T-cell (primary cell): ENCODE results near the gene CCDC88C. TPM values are rescaled to one million over a fixed set of nuclear protein-coding genes. Genes with fewer than 3 reads are reported as not detected.

Experiments
- ATAC-seq, 4 experiments: fragments of 200-7000 bp in 3 of 4; fragments of 150-1000 bp in 1 of 4; cut with Tn5 transposase; replicated peaks in 1 of 4; 1 replicate in 3 of 4; 2 replicates in 1 of 4; pipeline ENCODE4 v1.10.0; 2021; ENCODE audit warnings: moderate library complexity in 3 of 4, mild to moderate bottlenecking in 2 of 4, moderate number of reproducible peaks in 1 of 4
- CTCF ChIA-PET, 2 donors: fragments of 300-600 bp; sonication (Branson Sonifier 250); formaldehyde crosslinking; loops; one replicate each; lab custom pipeline; 2022; ENCODE audit warnings: antibody characterized with exemption in 2 of 2; lab: Charles Lee
- POLR2A ChIA-PET, 2 donors: fragments of 300-600 bp; sonication (Branson Sonifier 250); formaldehyde crosslinking; loops; one replicate each; lab custom pipeline; 2022; ENCODE audit warnings: antibody characterized with exemption in 2 of 2; lab: Charles Lee
- DNase-seq, 35 experiments: peaks; one replicate each; pipeline versions ENCODE4 v3.0.0 to v3.0.0-alpha.2; 2013 to 2023
- H3K27ac ChIP-seq: one replicate; pipeline ENCODE4 v1.5.1; 2013; ENCODE audit warnings: low read length
- H3K27me3 ChIP-seq, 2 experiments: replicated peaks in 1 of 2; 1 replicate in 1 of 2; 2 replicates in 1 of 2; pipeline versions ENCODE4 v1.6.1 to v1.7.0; 2013; ENCODE audit warnings: low read length in 1 of 2, mixed read lengths in 1 of 2; ENCODE audit not compliant: control insufficient read depth in 2 of 2, insufficient read depth in 2 of 2; ENCODE audit errors: extremely low read depth in 1 of 2
- H3K36me3 ChIP-seq, 2 donors: 1 replicate in 1 of 2; 2 replicates in 1 of 2; pipeline versions ENCODE4 v1.6.1 to v1.7.0; 2013; ENCODE audit warnings: low read length in 1 of 2; ENCODE audit not compliant: control insufficient read depth in 2 of 2, insufficient read depth in 1 of 2; ENCODE audit errors: extremely low read depth in 1 of 2
- H3K4me1 ChIP-seq, 2 experiments: 1 replicate in 1 of 2; 2 replicates in 1 of 2; pipeline versions ENCODE4 v1.6.1 to v1.7.0; 2013; ENCODE audit warnings: low read length in 2 of 2, mixed read lengths in 1 of 2; ENCODE audit not compliant: insufficient read depth in 2 of 2, control insufficient read depth in 1 of 2; ENCODE audit errors: extremely low read depth in 1 of 2
- H3K4me3 ChIP-seq, 2 donors: 1 replicate in 1 of 2; 2 replicates in 1 of 2; pipeline versions ENCODE4 v1.5.1 to v1.7.0; 2013; ENCODE audit warnings: mild to moderate bottlenecking in 2 of 2, low read length in 1 of 2, moderate library complexity in 1 of 2; ENCODE audit not compliant: control insufficient read depth in 1 of 2; ENCODE audit errors: extremely low read depth in 1 of 2
- H3K9me3 ChIP-seq: 2 replicates; pipeline ENCODE4 v1.7.0; 2013
- H3K27ac Mint-ChIP-seq, 2 donors: one replicate each; pipeline ENCODE4 v1.8.0; 2020 to 2021; ENCODE audit warnings: mild to moderate bottlenecking in 2 of 2, mixed read lengths in 2 of 2
- H3K27me3 Mint-ChIP-seq, 2 donors: one replicate each; pipeline ENCODE4 v1.8.0; 2021 to 2022; ENCODE audit warnings: mixed read lengths in 2 of 2
- H3K36me3 Mint-ChIP-seq: one replicate; pipeline ENCODE4 v1.8.0; 2021; ENCODE audit warnings: mixed read lengths
- H3K4me1 Mint-ChIP-seq, 3 donors: one replicate each; pipeline ENCODE4 v1.8.0; 2020 to 2022; ENCODE audit warnings: mixed read lengths in 3 of 3, mild to moderate bottlenecking in 1 of 3
- H3K4me3 Mint-ChIP-seq, 3 donors: one replicate each; pipeline ENCODE4 v1.8.0; 2020 to 2022; ENCODE audit warnings: mild to moderate bottlenecking in 3 of 3, mixed read lengths in 3 of 3, moderate library complexity in 3 of 3
- H3K9me3 Mint-ChIP-seq, 3 donors: one replicate each; pipeline ENCODE4 v1.8.0; 2020 to 2022; ENCODE audit warnings: mixed read lengths in 3 of 3
- whole genome bisulfite sequencing: methylation state at CpG from one replicate; pipeline ENCODE4 v1.1.5; 2013; ENCODE audit warnings: missing lambda C conversion rate; ENCODE audit not compliant: insufficient coverage; 5-methylcytosine and 5-hydroxymethylcytosine counted together
- total RNA-seq, 35 experiments: library from RNA in 6 of 35; stranded (reverse) in 6 of 35; fragments of 120-200 nt in 1 of 35; gene quantifications; one replicate each; pipeline versions ENCODE4 v1.2.1 to v1.2.4 and lab custom pipeline; 2013 to 2026

Gene CCDC88C
- total RNA-seq, 5 donors from 2014 or later (not counting 1 experiment from before 2014, with no cell fraction given) = 260 to 368 (median 275) TPM

GRCh38 chr14:91341751-91342154 lies 75.9 kb downstream of the CCDC88C start:
- no peaks in the 10 kb centered on the region for H3K27me3 Mint-ChIP-seq
- ChIA-PET CTCF (interaction anchor here in 1 of 2 donors (0.7 to 1.1 kb wide), 2 partner anchors 18 to 97 kb away, joined by 4 to 6 read pairs; no protein-coding TSS in a partner anchor), POLR2A (no interaction called here)
- H3K27me3 ChIP-seq = no peaks in the 10 kb centered on the region
- peaks cover 30 to 66% of the 10 kb centered on the region in 2 donors for H3K36me3 ChIP-seq
- H3K4me3 ChIP-seq = no peak overlapping the region
- peaks cover 28 to 35% (median 30%) of the 10 kb centered on the region in 3 donors for H3K4me1 Mint-ChIP-seq
- H3K36me3 Mint-ChIP-seq = peaks cover 34% of the 10 kb centered on the region
- peaks cover 0 to 11% of the 10 kb centered on the region in 2 experiments for H3K4me1 ChIP-seq
- H3K27ac Mint-ChIP-seq = peak overlapping the region in 1 of 2 donors; percentile 55
- ATAC-seq (no peak), DNase-seq (no peak)
- H3K9me3 ChIP-seq = no peaks in the 10 kb centered on the region
- H3K9me3 Mint-ChIP-seq = no peaks in the 10 kb centered on the region
- WGBS = 98% methylated on average over 7 of the region's 7 CpGs
- no peak overlapping the region for H3K4me3 Mint-ChIP-seq
- no peak overlapping the region for H3K27ac ChIP-seq

GRCh38 chr14:91341334-91341733 lies 76.3 kb downstream of the CCDC88C start:
- 86% methylated on average over 1 of the region's 2 CpGs for WGBS
- H3K9me3 Mint-ChIP-seq = no peaks in the 10 kb centered on the region
- CTCF ChIA-PET = interaction anchor here in 1 of 2 donors (0.7 to 1.1 kb wide), 2 partner anchors 18 to 97 kb away, joined by 4 to 6 read pairs; no protein-coding TSS in a partner anchor
- H3K27ac ChIP-seq = no peak overlapping the region
- no peaks in the 10 kb centered on the region for H3K9me3 ChIP-seq
- H3K4me1 Mint-ChIP-seq = peaks cover 23 to 31% (median 27%) of the 10 kb centered on the region in 3 donors
- H3K27me3 ChIP-seq = no peaks in the 10 kb centered on the region
- no peak overlapping the region for H3K4me3 Mint-ChIP-seq
- no peak overlapping the region for H3K4me3 ChIP-seq
- peaks cover 0 to 7% of the 10 kb centered on the region in 2 experiments for H3K4me1 ChIP-seq
- POLR2A ChIA-PET = no interaction called here
- peaks cover 31% of the 10 kb centered on the region for H3K36me3 Mint-ChIP-seq
- ATAC-seq (no peak), DNase-seq (no peak)
- no peaks in the 10 kb centered on the region for H3K27me3 Mint-ChIP-seq
- peak overlapping the region in 1 of 2 donors; percentile 55 for H3K27ac Mint-ChIP-seq
- H3K36me3 ChIP-seq = peaks cover 29 to 70% of the 10 kb centered on the region in 2 donors

- H3K4me3 ChIP-seq = no peak overlapping the region
- ATAC-seq (no peak), DNase-seq (no peak)
- no peak overlapping the region for H3K4me3 Mint-ChIP-seq
- peaks cover 0 to 4% of the 10 kb centered on the region in 2 experiments for H3K4me1 ChIP-seq
- H3K36me3 ChIP-seq = peaks cover 39 to 85% of the 10 kb centered on the region in 2 donors
- H3K9me3 Mint-ChIP-seq = no peaks in the 10 kb centered on the region
- ChIA-PET POLR2A (no interaction called here), CTCF (interaction anchor here in 1 of 2 donors (0.7 kb wide), 1 partner anchor 11 kb away, joined by 4 read pairs; no protein-coding TSS in a partner anchor)
- H3K9me3 ChIP-seq = no peaks in the 10 kb centered on the region
- H3K36me3 Mint-ChIP-seq = peaks cover 35% of the 10 kb centered on the region
- no peaks in the 10 kb centered on the region for H3K27me3 ChIP-seq
- WGBS = 91% methylated on average over 17 of the region's 30 CpGs
- peak overlapping the region; percentile 17 to 65 for H3K27ac Mint-ChIP-seq
- no peaks in the 10 kb centered on the region for H3K27me3 Mint-ChIP-seq
- H3K4me1 Mint-ChIP-seq = peaks cover 20 to 26% (median 20%) of the 10 kb centered on the region in 3 donors
- no peak overlapping the region for H3K27ac ChIP-seq
Observed at GRCh38 chr14:91339671-91340369, 77.8 kb downstream of the CCDC88C start.

GRCh38 chr14:91339076-91339475 lies 78.5 kb downstream of the CCDC88C start:
- WGBS = 95% methylated on average over 16 of the region's 17 CpGs
- peaks cover 20 to 28% (median 21%) of the 10 kb centered on the region in 3 donors for H3K4me1 Mint-ChIP-seq
- H3K9me3 Mint-ChIP-seq = no peaks in the 10 kb centered on the region
- no peaks in the 10 kb centered on the region for H3K27me3 Mint-ChIP-seq
- ATAC-seq (no peak), DNase-seq (no peak)
- ChIA-PET POLR2A (no interaction called here), CTCF (no interaction called here)
- Histone ChIP-seq H3K27ac (no peak overlapping the region), H3K27me3 (no peaks in the 10 kb centered on the region), H3K9me3 (no peaks in the 10 kb centered on the region), H3K4me3 (no peak overlapping the region), H3K4me1 (peaks cover 0 to 12% of the 10 kb centered on the region in 2 experiments), H3K36me3 (peaks cover 44 to 93% of the 10 kb centered on the region in 2 donors)
- H3K36me3 Mint-ChIP-seq = peaks cover 36% of the 10 kb centered on the region
- H3K4me3 Mint-ChIP-seq = no peak overlapping the region
- H3K27ac Mint-ChIP-seq = peak overlapping the region in 1 of 2 donors; percentile 36

- Histone ChIP-seq H3K9me3 (no peaks in the 10 kb centered on the region), H3K27ac (no peak overlapping the region), H3K27me3 (no peaks in the 10 kb centered on the region), H3K36me3 (peaks cover 40 to 97% of the 10 kb centered on the region in 2 donors), H3K4me1 (peaks cover 1 to 15% of the 10 kb centered on the region in 2 experiments), H3K4me3 (no peak overlapping the region)
- H3K4me3 Mint-ChIP-seq = no peak overlapping the region
- CTCF ChIA-PET = no interaction called here
- 100% methylated on average over 2 of the region's 7 CpGs for WGBS
- no peak overlapping the region for H3K27ac Mint-ChIP-seq
- ATAC-seq (no peak), DNase-seq (no peak)
- peaks cover 40% of the 10 kb centered on the region for H3K36me3 Mint-ChIP-seq
- H3K27me3 Mint-ChIP-seq = no peaks in the 10 kb centered on the region
- H3K9me3 Mint-ChIP-seq = no peaks in the 10 kb centered on the region
- POLR2A ChIA-PET = no interaction called here
- peaks cover 20 to 29% (median 23%) of the 10 kb centered on the region in 3 donors for H3K4me1 Mint-ChIP-seq
Observed at GRCh38 chr14:91338379-91338778, 79.2 kb downstream of the CCDC88C start.

- Histone ChIP-seq H3K36me3 (peaks cover 40 to 99% of the 10 kb centered on the region in 2 donors), H3K4me1 (peaks cover 4 to 16% of the 10 kb centered on the region in 2 experiments), H3K4me3 (no peak overlapping the region), H3K9me3 (no peaks in the 10 kb centered on the region), H3K27ac (no peak overlapping the region), H3K27me3 (no peaks in the 10 kb centered on the region)
- ATAC-seq = no peak
- Mint-ChIP-seq H3K4me1 (peaks cover 26 to 34% (median 27%) of the 10 kb centered on the region in 3 donors), H3K27ac (peak overlapping the region in 1 of 2 donors; percentile 34), H3K36me3 (peaks cover 45% of the 10 kb centered on the region), H3K27me3 (no peaks in the 10 kb centered on the region), H3K9me3 (no peaks in the 10 kb centered on the region), H3K4me3 (no peak overlapping the region)
- ChIA-PET POLR2A (interaction anchor here in 1 of 2 donors (0.5 kb wide), 1 partner anchor 739 kb away, joined by 3 read pairs; no protein-coding TSS in a partner anchor), CTCF (no interaction called here)
- WGBS = 99% methylated on average over 19 of the region's 23 CpGs
- no peak for DNase-seq
Observed at GRCh38 chr14:91337699-91338335, 79.8 kb downstream of the CCDC88C start.
